Stimulated activated CD4-positive, alpha-beta T cell treated with anti-CD3 and anti-CD28 coated beads, Interleukin-2, amount 100 ng/mL, for 24 hours (primary cell): ENCODE results near the gene ANXA11.
"Not testable (repeated sequence)": the region's sequence is repeated elsewhere in the genome, so short reads cannot be mapped to it uniquely, and the experiment has no call there.

ENCODE experiments used
- DNase-seq, 2 donors: peaks; one replicate each; pipeline ENCODE4 v3.0.0-alpha.2; 2020

The ANXA11 gene

GRCh38 chr10:80205477-80206276 lies at the start of gene ANXA11:
Gene ANXA11, minus strand, starts transcription at chr10:80205537. Its CDS starts 32,676 bp downstream, at chr10:80172861.
- DNase-seq, result peak; percentile 85 to 87

DNA sequence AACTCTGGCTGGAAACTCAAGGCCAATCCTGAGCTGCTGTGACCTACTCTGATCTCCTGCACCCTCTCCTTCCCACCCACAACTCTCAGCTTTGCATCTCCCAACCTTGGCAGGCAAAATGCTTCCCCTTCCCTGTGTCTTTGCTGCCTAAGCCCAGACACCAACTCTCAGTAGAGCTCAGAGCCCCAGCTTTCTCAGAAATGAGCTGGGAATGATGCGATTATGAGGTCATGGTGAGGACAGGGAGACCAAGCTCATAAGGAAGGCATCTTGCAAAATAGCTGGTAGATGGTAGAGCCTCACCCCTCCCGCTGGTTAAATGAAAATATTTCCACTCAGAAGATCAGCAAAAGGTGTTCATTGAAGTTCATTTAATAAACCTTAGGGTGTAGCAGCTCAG lies 49.4 kb upstream of the ANXA11 start:
- DNase-seq, result not testable (repeated sequence)

GRCh38 chr10:80253963-80254271 lies 48.6 kb upstream of the ANXA11 start:
- DNase-seq, result not testable (repeated sequence)

DNA sequence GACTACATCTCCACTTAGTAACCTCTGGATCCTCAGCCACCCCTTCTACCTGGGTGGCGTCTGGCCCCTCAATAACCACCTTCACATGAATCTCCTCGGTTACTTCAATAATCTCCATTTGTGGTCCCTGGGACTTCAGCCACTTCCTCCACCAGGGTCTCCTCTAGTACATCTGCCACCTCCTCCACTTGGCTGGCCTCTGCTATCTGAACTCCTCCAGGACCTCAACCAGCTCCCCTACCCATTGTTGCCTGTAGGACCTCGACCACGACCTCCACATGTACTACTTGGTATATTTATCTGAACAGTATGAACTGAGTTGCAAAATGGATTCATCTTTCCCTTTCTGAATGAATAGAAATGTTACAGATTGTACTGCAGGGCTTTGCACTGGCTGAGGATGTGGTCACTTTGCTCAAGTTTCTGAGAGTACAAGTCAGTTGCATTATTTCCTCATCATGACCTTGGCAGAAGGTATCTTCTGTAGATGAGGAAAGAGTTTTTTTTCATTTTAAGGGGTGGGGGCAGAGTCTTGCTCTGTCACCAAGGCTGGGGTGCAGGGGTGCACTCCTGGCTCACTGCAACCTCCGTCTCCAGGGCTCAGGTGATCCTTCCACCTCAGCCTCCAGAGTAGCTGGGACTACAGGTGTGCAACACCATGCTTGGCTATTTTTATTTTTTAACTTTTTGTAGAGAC lies 48.1 kb upstream of the ANXA11 start:
- DNase-seq, result no peak

- DNase-seq, result no peak
Measured at GRCh38 chr10:80252296-80252887, 47.1 kb upstream of the ANXA11 start.

DNA sequence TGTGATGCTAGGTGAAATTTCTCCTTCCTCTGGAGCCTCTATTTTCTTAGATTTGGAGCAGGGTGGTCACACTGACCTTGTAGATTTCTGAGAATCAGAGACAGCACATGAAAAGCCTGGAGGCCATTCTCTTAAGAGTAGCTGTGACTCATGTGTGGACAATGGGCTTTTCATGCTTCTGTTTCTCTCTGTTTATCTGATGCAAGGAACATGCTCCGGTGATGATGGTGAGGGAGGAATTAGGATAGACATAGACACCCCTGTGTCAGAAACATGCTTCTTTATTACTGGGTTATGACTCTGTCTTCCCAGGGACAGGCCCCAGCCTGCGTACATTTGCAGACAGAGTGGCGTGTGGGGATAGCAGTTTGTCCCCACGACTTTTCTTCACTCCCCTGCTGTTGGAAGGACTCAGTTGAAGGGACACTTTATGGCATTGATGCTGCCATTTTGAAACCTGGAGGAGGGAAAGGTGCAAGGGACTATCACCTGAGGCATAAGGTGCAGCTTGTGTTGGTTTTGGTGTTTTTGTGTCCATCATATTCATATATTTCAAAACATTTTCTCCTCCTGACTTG lies 46.5 kb upstream of the ANXA11 start:
- not testable (repeated sequence) for DNase-seq

GRCh38 chr10:80250399-80250798 lies 45.1 kb upstream of the ANXA11 start:
- not testable (repeated sequence) for DNase-seq

DNA sequence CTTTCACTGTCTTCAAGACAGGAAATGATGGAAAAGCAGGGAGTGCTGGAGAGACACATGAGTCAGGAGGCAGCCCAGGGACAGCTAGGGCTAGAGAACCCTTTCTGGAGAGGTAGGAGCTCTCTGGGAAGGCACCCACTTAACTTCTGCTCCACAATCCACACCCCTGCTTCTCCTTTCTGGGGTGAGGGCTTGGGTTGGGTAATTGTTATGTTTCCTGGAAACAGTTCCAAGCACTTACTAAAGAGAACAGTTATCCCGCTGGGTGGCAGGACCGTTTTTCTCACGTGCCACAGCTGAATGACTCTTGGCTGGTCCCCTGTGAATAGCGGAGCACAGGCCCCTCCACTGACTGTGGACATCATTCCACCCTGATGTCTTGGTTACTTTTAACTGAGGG lies 44.6 kb upstream of the ANXA11 start:
- DNase-seq, result not testable (repeated sequence)

DNA sequence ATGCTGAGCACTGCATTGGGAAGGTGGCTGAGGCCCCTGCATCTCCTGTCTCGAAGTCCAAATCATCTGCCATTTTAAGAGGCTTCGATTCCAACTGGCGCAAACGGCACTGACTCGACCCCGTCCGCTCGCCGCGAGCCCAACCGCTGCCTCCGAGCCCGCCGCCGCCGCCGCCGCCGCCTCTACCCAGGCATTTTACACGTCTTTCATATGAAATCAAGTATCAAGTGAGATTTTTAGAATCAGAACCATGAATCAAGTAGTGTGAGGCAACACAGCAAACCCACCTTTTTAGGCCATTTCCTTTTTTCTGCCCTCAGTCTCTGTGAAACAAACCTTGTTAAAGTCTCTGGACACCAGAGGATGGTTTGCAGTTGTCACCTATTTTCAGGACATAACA lies 42.3 kb upstream of the ANXA11 start:
- not testable (repeated sequence) for DNase-seq

DNA sequence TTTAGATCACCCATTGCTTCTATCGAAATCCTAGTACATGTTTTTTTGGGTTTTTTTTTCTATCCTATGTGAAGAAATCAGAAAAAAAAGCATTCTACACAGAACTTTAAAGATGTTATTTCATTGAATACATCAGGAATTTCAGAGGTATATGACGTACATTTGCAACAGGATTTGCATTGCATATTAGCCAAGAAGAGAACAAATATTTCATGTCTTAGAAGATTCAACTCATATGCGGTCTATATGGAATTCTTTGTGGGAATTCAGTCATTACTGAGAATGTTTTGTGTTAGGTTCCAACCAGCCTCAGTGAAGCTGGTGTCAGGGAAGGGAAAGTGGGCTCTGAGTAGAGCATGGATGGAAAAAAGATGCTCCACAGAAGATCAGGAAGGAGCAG lies 39.0 kb upstream of the ANXA11 start:
- not testable (repeated sequence) for DNase-seq

- not testable (repeated sequence) for DNase-seq
Measured at GRCh38 chr10:80242341-80242740, 37.0 kb upstream of the ANXA11 start.

DNA sequence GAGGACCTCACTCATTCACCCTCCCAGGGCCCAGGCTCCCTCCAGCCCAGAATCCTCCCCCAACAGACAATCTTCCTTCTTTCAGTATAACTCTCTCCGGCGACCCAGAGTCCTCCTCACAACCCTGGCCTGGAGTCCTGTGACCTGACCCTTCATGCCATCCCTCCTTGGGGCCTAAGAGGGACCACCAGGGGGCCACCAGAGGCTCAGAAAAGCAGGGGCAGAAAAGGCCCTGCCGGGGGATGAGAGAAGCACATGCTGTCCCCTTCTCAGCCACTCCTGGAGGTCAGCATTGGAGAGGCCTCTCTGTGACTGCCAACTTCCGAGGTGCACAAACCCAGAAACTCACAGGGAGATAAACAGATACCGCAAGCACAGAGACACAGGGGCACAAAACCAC lies 31.1 kb upstream of the ANXA11 start:
- DNase-seq, result not testable (repeated sequence)

DNA sequence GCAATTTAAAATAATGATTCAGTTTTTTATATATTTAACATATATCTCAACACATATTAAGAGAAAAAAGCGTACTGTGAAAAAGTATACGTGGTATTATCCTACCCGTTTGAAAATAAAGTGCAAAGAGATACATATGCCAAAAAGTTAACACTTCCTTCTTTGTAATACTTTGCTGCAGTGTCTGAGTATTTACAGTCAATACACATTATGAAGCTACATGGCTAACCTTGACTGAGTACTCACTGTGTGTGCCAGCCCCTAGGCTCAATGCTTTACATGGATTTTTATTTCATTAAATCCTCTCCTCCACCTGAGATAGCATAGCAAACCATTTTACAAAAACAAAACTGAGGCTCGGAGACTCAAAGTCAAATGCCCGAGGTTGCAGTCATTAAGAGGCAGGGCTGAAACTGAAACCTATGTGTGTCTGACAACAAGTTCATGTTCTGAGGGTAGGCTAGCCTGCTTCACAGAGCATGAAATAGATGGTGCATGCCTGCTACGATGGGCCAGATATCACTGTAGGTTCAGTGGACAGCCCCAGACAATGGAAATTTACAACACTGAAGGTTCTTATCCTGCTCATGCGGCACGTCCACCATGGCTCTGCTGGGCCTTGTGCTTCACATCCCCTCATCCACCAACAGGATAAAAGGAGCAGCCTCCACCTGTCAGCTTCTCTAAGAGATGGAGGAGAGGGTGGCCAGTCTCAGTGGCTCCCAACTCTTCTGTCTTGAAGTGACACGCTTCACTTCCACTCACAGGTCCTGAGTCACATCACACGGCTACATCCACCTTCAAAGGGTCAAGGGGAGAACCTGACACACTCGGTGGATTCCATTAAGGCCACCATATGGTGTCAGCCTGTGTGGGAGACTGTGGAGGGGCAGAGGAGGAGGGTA lies 29.2 kb upstream of the ANXA11 start:
- DNase-seq, result not testable (repeated sequence)

- not testable (repeated sequence) for DNase-seq
Measured at GRCh38 chr10:80233871-80234270, 28.5 kb upstream of the ANXA11 start.

DNA sequence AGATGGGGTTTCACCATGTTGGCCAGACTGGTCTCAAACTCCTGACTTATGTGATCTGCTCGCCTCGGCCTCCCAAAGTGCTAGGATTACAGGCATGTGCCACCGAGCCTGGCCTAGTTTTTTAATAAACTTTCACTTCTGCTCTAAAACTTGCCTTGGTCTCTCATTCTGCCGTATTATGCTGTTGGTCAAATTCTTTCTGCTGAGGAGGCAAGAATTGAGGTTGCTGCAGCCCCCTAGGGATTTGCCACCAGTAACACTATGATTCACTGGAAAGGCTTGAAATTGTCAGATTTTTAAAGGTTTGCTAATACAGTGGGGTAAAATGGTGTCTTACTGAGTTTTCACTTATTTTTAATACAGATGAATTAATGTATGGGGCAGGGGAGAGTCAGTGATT lies 21.4 kb upstream of the ANXA11 start:
- not testable (repeated sequence) for DNase-seq

GRCh38 chr10:80223031-80223419 lies 17.7 kb upstream of the ANXA11 start:
- DNase-seq, result not testable (repeated sequence)

DNA sequence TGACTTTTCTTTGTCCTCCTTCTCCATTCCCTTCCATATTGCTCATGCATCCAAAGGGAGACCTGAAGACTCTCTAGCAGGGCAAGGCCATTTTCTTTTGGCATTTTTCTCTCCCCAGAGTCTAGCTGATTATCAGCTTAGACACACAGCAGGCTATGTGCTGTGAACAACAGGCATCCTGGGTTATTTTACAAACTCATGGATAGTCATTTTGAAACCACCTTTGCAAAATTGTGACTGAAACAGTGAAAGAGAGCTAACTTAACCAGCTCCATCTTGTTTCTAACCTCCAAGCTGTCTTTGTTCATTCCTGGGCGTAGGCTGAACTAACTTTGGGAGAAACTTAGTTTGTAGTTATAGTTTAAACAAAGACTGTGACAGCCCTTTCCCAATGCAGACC lies 13.5 kb upstream of the ANXA11 start:
- not testable (repeated sequence) for DNase-seq

DNA sequence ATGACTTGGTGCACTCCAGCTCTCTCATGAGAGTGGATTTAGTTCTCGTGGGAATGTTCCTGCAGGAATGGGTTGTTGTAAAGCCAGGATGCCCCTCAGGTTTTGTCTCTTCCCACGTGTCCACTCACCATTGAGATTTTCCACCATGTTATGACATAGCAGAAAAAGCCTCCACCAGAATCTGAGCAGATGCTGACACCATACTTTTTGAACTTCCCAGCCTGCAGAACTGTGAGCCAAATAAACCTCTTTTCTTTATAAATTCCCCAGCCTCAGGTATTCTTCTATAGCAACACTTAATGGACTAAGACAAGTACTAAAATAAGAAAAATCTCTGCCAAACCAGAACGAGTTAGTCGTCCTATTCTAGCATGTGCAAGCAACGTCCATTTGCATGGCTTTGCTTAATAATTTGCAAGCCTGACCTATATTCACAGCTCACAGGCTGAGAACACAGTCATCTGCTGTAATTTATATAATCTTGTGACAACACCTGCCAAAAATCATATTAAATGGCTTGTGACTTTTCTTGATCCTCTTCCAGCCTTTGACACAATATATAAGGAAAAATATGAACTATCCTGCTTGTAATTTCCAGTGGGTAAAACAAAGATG lies 9.1 kb upstream of the ANXA11 start:
- DNase-seq, result not testable (repeated sequence)

DNA sequence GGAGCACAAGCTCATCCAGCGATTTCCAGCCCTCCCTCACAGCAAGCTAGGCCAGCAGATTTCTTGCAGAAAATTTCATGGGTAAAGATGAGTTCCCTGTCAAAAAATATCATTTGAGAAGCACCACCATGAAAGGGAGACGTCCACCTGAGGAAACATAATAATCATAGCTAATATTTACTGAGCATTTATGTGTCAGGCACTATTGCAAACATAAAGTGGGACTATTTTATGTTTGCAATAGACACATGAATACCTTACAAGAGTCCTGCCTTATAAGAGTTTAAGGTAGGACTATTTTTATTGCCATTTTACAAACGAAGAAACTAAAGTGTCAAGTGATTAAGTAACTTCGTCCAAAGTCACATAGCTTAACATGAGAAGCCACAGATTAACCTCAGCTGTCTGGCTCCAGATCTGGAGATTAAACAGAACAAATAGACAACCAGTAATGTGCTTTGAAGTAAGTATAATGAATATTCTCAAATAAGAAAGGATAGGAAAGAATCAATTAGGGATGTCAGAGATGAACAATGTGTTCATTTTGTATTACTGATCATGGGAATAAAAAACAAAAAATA lies 7.3 kb upstream of the ANXA11 start:
- DNase-seq, result not testable (repeated sequence)

GRCh38 chr10:80211786-80212185 lies 6.4 kb upstream of the ANXA11 start:
- DNase-seq, result no peak

- no peak for DNase-seq
Measured at GRCh38 chr10:80210259-80210658, 4.9 kb upstream of the ANXA11 start.
